Stimulated activated CD8-positive, alpha-beta memory T cell treated with anti-CD3 and anti-CD28 coated beads, Interleukin-4, amount 100 ng/mL, for 4 hours (primary cell): Measurements from ENCODE around the gene CGREF1.
"Not testable (repeated sequence)": the region's sequence is repeated elsewhere in the genome, so short reads cannot be mapped to it uniquely, and the experiment has no call there.

Source experiments
- DNase-seq, 2 donors: peaks; one replicate each; pipeline ENCODE4 v3.0.0-alpha.2; 2020; ENCODE audit warnings: low read depth in 2 of 2, low spot score in 1 of 2

CGREF1 gene

GRCh38 chr2:27137322-27137935 is 18.5 kb upstream of the CGREF1 start:
- DNase-seq = no peak

GRCh38 chr2:27136751-27137150 is 17.8 kb upstream of the CGREF1 start:
- no peak for DNase-seq

DNA sequence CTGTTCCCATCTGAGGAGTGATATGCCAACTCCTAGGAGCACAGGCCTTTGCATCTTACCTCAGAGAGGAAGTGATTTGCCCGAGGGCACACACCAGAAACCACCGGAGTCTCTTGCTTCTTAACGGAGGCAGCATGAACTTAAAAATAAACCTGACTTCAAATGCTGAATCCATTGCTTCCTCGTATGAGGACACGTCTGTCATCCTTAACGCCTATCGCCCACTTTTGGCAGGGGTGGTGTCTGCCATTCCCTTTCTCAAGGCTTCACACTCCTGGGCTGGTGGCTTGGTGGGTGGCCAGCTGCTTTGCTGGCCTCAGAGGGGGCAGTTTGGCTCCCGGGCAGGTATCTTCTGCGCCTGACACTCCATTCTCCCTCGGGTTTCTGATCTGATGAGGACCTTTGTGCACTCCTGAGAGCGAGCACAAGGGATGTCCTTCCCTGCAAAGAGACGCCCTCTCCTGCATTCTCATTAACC is 16.6 kb upstream of the CGREF1 start:
- DNase-seq = no peak

DNA sequence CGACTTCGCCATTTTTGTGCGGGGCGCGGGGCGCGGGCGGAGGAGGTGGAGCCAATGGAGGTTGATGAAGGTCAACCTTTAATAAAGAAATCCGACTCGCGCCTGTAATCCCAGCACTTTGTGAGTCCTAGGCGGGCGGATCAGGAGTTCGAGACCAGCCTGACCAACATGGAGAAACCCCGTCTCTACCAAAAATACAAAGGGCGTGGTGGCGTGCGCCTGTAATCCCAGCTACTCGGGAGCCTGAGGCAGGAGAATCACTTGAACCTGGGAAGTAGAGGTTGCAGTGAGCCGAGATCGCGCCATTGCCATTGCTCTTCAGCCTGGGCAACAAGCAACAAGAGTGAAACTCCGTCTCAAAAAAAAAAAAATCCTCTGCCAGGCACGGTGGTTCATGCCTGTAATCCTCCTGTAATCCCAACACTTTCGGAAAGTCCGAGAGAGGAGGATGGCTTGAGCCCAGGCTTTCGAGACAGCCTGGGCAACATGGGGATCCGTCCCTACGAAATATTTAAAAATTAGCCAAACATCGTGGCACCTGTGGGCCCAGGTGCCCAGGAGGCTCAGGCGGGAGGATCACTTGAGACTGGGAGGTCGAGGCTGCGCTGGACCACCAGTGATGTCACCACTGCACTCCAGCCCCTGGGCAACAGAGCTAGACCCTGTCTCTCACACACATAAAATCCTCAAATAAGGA is 16.0 kb upstream of the CGREF1 start:
- DNase-seq = no peak

DNA sequence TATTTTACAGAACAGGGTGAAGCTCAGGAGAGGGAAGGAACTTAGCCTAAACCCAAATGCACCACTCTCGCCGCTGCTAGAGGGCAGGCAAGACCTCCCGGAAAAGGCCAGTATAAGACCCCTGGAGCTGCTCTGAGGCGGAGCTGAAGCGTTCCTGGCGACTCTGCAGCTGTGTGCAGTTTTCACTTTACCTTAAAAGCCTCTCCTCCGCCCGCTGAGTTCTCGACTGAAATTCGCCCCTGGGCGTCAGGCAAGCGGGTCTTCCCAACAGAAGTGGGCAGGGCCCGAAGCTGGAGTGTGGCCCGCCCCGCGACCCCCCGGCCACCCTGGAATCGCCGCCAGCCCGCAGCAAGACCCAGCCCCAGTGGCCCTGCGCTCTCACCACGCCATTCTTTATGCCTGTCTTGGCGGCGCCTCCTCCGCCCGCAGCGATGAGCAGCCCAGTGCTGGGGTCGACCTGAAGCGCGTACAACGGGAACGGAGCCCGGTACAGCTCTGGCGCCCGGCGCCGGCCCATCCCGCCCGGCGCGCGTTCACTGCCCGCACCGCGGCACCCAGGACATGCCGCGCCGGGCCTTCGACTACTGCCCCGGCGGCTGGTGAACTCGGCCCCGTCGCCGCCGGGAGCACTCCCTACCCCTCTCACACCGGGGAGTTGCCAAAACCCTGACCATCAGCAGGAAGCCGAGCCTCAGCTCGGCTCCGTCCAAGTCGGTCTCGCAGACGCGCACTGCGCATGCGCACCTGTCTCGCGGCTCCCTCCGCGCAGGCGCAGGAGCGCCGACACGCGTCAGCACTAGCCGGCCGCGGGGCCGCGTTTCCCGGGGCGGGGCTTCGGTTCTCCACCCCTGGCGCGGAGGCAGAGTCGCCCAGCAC is 15.2 kb upstream of the CGREF1 start, which contains the start of gene PREB:
PREB (minus strand) TSS at position 732 of the 876 bp plus-strand sequence; CDS start at position 517, 215 bp downstream.
- DNase-seq = peak; percentile 97

GRCh38 chr2:27133195-27133875 is 14.4 kb upstream of the CGREF1 start:
- no peak for DNase-seq

GRCh38 chr2:27131429-27131828 is 12.5 kb upstream of the CGREF1 start:
- DNase-seq = no peak

GRCh38 chr2:27130396-27130795 is 11.5 kb upstream of the CGREF1 start:
- DNase-seq = no peak

- no peak for DNase-seq
Measured at GRCh38 chr2:27128668-27129571, 10.0 kb upstream of the CGREF1 start.

- DNase-seq = no peak
Measured at GRCh38 chr2:27127883-27128667, 9.1 kb upstream of the CGREF1 start.

DNA sequence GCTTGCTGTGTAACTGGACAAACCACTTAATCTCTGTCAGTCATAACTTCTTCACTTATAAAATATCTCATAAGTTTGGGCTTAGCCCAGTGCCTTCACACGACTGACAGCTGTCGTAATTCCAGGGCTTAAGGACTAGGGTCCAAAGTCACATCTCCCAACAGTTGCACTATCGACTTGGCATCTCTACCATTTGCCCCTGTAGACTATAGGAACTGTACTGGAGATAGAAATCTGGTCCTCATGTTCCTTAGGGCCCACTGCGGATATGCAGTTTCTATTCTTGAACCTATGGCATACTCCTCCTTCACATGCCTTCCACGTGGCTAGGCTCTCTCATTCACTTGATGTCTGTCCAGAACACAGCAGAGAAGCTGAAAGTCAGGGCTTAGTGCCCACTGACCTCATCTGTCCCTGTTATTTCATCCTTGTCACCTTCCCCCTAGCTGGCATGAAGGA is 7.4 kb upstream of the CGREF1 start:
- no peak for DNase-seq

DNA sequence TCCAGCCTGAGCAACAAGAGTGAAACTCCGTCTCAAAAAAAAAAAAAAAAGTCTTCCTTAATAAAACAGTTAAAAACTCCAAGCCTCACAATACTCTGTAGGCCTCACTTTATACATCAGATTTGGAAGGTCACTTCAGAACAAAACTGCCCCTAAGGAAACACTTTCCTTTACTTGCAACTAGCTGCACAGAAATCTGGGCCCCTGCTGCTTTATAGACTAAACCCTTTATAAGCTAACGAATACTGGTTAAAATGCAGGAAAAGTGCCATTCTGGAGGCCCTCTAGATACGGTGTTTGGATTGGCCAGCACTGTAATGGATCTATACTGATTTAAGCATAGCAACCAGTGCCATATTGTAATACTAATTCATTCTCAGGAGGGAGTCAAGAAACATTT is 6.2 kb upstream of the CGREF1 start:
- DNase-seq = no peak

- peak in 1 of 2 donors; percentile 42 for DNase-seq
Measured at GRCh38 chr2:27123302-27124150, 4.6 kb upstream of the CGREF1 start, which contains the start of gene ABHD1. Gene ABHD1, plus strand, starts transcription at chr2:27123815. Its CDS starts 134 bp downstream, at chr2:27123949.

- no peak for DNase-seq
Measured at GRCh38 chr2:27122791-27123190, 3.9 kb upstream of the CGREF1 start.

DNA sequence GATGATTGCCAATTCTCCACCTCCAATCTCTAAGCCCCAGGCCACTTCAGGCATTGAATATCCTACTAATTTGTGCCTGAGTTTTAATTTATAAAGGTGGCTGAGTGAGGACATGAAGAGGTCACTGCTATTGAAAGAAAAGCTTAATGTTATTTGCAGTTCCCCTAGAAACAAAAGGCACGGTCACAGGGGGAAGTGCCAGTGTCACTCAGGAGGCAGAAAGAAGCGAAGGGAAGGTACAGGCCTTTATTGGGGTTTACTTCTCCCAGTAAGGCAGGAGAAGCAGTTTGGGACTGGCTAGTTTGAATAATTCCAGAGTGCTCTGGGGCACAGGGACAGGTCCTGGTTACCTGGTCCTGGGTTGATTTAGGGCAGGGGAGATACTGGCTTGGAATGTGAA is 3.0 kb upstream of the CGREF1 start:
- DNase-seq = no peak

DNA sequence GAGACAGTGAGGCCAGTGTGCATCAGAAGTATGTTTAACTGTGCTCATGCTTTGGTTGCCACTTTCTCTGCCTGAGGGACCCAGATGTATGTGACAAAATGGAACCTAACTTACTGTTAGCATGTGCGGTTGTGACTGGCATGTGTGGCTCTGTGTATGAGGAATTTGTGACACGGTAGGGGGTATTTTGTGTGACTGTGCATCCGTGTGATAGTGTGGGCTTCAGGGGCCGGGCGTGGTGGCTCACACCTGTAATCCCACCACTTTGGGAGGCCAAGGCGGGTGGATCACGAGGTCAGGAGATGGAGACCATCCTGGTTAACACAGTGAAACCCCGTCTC is 372 bp upstream of the CGREF1 start:
- not testable (repeated sequence) for DNase-seq

- no peak for DNase-seq
Measured at GRCh38 chr2:27117995-27118524, 868 bp downstream of the CGREF1 start.

GRCh38 chr2:27115519-27115918 is 3.4 kb downstream of the CGREF1 start:
- DNase-seq = no peak
